K562 (cell line): ENCODE results near the gene RABEPK. TPM values are rescaled to one million over a fixed set of nuclear protein-coding genes. Genes with fewer than 3 reads are reported as not detected.
A peak's percentile ranks its signal among the peaks of the same experiment; 100 is the strongest.

Experiments used
- BCLAF1 ChIP-seq, 2 experiments: fragments of 450-650 bp in 1 of 2; IDR thresholded peaks; 2 replicates each; pipeline ENCODE4 v1.6.1; 2011 to 2017; ENCODE audit warnings: low read depth in 2 of 2, antibody characterized with exemption in 1 of 2, borderline replicate concordance in 1 of 2, low read length in 1 of 2, mild to moderate bottlenecking in 1 of 2, mixed read lengths in 1 of 2; ENCODE audit not compliant: control insufficient read depth in 1 of 2
- DEAF1 ChIP-seq: fragments of 450-650 bp; formaldehyde crosslinking; IDR thresholded peaks from 2 replicates; pipeline ENCODE4 v1.4.0; 2020; ENCODE audit warnings: mild to moderate bottlenecking, moderate library complexity
- DNMT1 ChIP-seq: fragments of 450-650 bp; IDR thresholded peaks from 2 replicates; pipeline ENCODE4 v1.6.1; 2016; ENCODE audit warnings: antibody characterized with exemption, mild to moderate bottlenecking
- ELF2 ChIP-seq: fragments of 250-450 bp; sonication (Bioruptor Pico); IDR thresholded peaks from 2 replicates; pipeline ENCODE4 v1.5.0; 2021; ENCODE audit warnings: mild to moderate bottlenecking
- GATAD2A ChIP-seq: fragments of 450-650 bp; IDR thresholded peaks from 2 replicates; pipeline ENCODE4 v1.6.1; 2017
- HDGF ChIP-seq: fragments of 450-650 bp; IDR thresholded peaks from 2 replicates; pipeline ENCODE4 v1.6.1; 2016
- KDM5B ChIP-seq: fragments of 200-600 bp; sonication (generic); IDR thresholded peaks from 2 replicates; pipeline ENCODE4 v1.6.1; 2012; ENCODE audit warnings: low read depth, mild to moderate bottlenecking, moderate library complexity, low read length, control low read depth, inconsistent platforms; ENCODE audit not compliant: insufficient replicate concordance
- L3MBTL2 ChIP-seq: fragments of 450-650 bp; IDR thresholded peaks from 2 replicates; pipeline ENCODE4 v1.6.1; 2016; ENCODE audit warnings: mild to moderate bottlenecking, moderate library complexity
- MITF ChIP-seq: IDR thresholded peaks from 2 replicates; pipeline ENCODE4 v1.6.1; 2014; ENCODE audit warnings: antibody characterized with exemption
- ZBTB43 ChIP-seq: sonication (generic); formaldehyde crosslinking; IDR thresholded peaks from 2 replicates; pipeline ENCODE4 v1.8.0; 2023; ENCODE audit warnings: mild to moderate bottlenecking, missing genetic modification reagents
- ZNF133 ChIP-seq: fragments of 250-450 bp; sonication (Bioruptor Pico); IDR thresholded peaks from 2 replicates; pipeline ENCODE4 v1.4.0; 2020; ENCODE audit warnings: mild to moderate bottlenecking
- ZNF384 ChIP-seq: IDR thresholded peaks from 2 replicates; pipeline ENCODE4 v1.6.1; 2012; ENCODE audit warnings: low read depth, low read length, improper control_type of control experiment
- ZNF644 ChIP-seq: fragments of 200-800 bp; sonication (Bioruptor generic); IDR thresholded peaks from 2 replicates; pipeline ENCODE4 v1.6.1; 2016; ENCODE audit warnings: low read depth, missing genetic modification characterization, missing compliant biosample characterization
- ZSCAN29 ChIP-seq: fragments of 450-650 bp; IDR thresholded peaks from 2 replicates; pipeline ENCODE4 v1.6.1; 2017
- polyA plus RNA-seq, 8 experiments: library from polyadenylated mRNA; depleted of rRNA in 4 of 8; stranded (reverse) in 5 of 8; unstranded in 3 of 8; fragments of >200 nt; fragmentation: Nextera tagmentation in 2 of 8; fragmentation: Illumina TruSeq in 1 of 8; extraction: Ambion mirVana in 2 of 8; extraction: Trizol in 1 of 8; gene quantifications; 2 replicates each; pipeline versions ENCODE4 v1.2.1 to v1.2.3, GENCODE V29; 2011 to 2014; ENCODE audit warnings: inconsistent platforms in 1 of 8, missing spikeins in 1 of 8
- total RNA-seq, 7 experiments: library from RNA; depleted of rRNA in 6 of 7; stranded (reverse); fragments of >200 nt in 6 of 7; fragmentation: Illumina TruSeq in 2 of 7; extraction: Trizol in 2 of 7; gene quantifications; 2 replicates each; pipeline versions ENCODE4 v1.2.1 to v1.2.3, GENCODE V29; 2011 to 2021; ENCODE audit warnings: low replicate concordance in 1 of 7
- TF ChIP-seq, protein P1 (sequence below), 2 experiments: fragments of 450-650 bp in 1 of 2; sonication (generic) in 1 of 2; formaldehyde crosslinking in 1 of 2; IDR thresholded peaks in 1 of 2; conservative IDR thresholded peaks in 1 of 2; 2 replicates each; pipeline versions ENCODE4 v1.6.1 to v1.8.1; 2016 to 2023; ENCODE audit warnings: mild to moderate bottlenecking in 2 of 2, moderate library complexity in 2 of 2, inconsistent platforms in 1 of 2, missing genetic modification reagents in 1 of 2
- TF ChIP-seq, protein P2 (sequence below), 2 experiments: fragments of 450-650 bp; IDR thresholded peaks; 2 replicates each; pipeline ENCODE4 v1.6.1; 2016

Gene RABEPK
- total and polyA plus RNA-seq, 9 of the 15 experiments (the other 6 are each of a cell fraction or from before 2014, with no cell fraction given), result 38.3 to 113 (median 52.8) TPM

GRCh38 chr9:125261501-125262293, 61.4 kb downstream of the RABEPK start, which contains the start of gene GAPVD1 (continued):
- TF ChIP-seq ZNF133 (CRISPR knock-in tag), result no peak
- no peak for TF ChIP-seq MITF
- no peak for TF ChIP-seq HDGF
- TF ChIP-seq BCLAF1 (IDR thresholded peaks at IDR 0.05; ENCODE audit: borderline replicate concordance in 1 of 2, control insufficient read depth in 1 of 2, low read depth in 2 of 2, low read length in 1 of 2), result no peak
- no peak for TF ChIP-seq DNMT1
- TF ChIP-seq L3MBTL2, result peak; percentile 72
- TF ChIP-seq ZBTB43 (CRISPR knock-in tag), result no peak
- TF ChIP-seq, protein P1, sequence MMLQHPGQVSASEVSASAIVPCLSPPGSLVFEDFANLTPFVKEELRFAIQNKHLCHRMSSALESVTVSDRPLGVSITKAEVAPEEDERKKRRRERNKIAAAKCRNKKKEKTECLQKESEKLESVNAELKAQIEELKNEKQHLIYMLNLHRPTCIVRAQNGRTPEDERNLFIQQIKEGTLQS (IDR thresholded peaks at IDR 0.05), result no peak
- TF ChIP-seq, protein P1 (CRISPR knock-in tag; conservative IDR thresholded peaks at IDR 0.05), result no peak
- no peak for TF ChIP-seq ZNF384
- peak; percentile 46; the same call in 1 of the 2 replicates for TF ChIP-seq ZNF644 (tag)
- no peak for TF ChIP-seq DEAF1
- TF ChIP-seq KDM5B, result peak; percentile 71
- no peak for TF ChIP-seq ZSCAN29
- TF ChIP-seq, protein P2, sequence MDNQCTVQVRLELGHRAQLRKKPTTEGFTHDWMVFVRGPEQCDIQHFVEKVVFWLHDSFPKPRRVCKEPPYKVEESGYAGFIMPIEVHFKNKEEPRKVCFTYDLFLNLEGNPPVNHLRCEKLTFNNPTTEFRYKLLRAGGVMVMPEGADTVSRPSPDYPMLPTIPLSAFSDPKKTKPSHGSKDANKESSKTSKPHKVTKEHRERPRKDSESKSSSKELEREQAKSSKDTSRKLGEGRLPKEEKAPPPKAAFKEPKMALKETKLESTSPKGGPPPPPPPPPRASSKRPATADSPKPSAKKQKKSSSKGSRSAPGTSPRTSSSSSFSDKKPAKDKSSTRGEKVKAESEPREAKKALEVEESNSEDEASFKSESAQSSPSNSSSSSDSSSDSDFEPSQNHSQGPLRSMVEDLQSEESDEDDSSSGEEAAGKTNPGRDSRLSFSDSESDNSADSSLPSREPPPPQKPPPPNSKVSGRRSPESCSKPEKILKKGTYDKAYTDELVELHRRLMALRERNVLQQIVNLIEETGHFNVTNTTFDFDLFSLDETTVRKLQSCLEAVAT (IDR thresholded peaks at IDR 0.05), result peak; percentile 77 to 81; a peak in 3 of 4 replicates
- 0 out of 2 replicates have a peak, but pooled peaks have one; percentile 48 for TF ChIP-seq GATAD2A
- TF ChIP-seq ELF2 (CRISPR knock-in tag), result peak; percentile 96
